ENCODE measurements around the gene LRRC15.

LRRC15 gene

DNA sequence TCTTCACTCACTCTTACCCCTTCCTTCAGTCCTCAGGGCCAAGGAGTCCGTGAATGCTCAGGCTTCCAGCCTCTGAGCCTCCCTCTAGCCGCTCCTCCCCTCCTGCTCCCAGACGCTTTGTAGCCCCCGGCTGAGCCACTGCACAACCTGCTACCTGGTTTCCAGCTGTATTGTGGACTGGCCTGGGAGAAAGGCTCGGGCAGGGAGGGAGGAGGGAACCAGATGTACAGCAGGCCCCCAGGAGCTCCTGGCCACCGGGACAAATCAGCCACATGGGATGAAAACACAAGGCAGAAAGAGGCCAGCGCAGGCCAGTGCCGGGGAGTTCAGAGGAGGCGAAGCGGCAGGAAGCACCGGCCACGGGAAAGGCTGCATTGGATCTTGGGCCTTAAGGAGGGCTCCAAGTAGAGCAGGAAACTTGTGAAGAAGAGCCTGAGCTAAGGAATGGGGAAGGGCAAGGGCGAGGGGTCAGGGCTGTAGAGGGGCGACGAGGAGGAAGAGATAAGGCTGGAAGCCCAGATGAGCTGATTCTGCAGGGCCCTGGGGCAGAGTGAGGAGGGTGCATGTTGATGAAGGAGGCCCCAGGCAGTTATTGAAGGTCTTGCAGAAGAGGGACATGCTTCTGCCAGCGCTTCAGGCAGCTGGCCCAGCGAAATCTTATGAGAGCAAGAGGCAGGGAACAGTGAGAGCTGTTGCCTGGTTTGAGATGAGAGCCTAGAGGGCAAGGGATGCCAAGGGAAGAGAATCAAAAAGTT, 32.8 kb downstream of the LRRC15 start:
- DNase-seq (ENCODE audit: low read depth in 2 of 3, low spot score in 1 of 3): no peak

DNA sequence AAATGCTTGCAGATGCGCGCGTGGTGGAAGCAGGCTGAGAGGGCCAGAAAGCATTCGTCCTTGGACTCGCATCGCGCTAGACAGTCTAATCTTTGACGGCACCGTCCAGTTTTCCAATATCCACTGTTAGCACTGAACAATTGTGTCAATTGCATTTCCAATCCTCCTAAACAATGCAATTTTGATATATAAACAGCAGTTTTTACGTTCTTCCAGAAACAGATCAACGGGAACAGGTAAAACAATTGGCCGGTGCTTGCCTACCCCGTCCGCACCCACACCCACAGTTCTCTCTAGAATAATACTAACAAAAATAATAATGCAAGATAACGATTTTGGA, 35.6 kb downstream of the LRRC15 start:
- DNase-seq (ENCODE audit: low read depth in 2 of 3, low spot score in 1 of 3): no peak

DNA sequence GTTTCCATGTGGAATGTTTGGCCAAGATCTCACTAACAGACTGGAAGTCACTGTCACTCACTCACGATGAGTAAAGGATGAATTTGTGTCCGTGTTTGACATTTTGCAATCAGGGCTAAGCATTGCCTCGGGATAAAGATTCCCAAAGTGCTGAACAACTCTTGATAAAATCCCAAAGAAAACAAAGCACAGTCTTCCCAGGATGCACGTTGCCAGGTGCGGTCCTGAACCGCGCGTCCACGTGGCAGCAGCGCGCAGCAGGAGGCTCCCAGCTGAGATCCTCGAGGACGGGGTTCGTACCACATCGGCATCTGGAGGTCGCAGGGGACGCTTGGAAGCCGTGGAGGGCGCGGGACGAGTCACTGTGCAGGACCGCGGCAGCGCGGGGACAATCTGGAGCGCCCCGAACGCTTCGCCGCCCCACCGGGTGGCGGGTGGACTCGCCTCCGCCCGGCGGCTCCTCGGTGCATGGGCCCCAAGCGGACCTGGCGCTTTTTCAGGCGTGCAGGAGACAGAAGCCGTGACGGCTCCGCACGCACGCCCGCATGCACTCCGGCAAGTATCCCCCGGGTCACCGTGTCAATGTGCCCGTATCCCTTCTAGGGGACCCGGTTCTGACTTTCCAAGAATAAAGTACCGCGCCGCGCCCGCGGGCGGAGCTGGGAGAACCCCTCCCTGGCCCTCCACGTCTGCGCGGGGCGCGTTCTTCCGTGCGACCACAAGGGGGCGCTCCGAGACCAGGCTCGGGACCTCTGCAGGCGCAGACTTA, 36.1 kb downstream of the LRRC15 start:
- DNase-seq (ENCODE audit: low read depth in 2 of 3, low spot score in 1 of 3): peak; percentile 83 to 93 (median 83)

DNA sequence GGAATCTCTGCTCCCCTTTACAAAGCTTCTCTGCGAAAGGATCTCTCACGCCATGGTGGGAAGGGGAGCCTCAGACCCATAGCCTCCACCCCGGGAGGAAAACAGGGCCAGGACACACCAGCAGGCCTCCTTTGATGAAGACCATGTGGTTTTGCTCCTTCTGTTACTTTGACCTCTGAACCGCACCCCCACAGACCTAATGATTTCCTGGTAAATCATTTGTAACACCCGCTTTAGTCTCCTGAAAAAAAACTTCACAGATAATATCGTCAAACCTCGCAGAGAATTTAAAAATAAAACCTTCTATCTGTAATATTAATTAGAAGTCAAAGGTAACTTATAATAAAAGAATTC, 36.7 kb downstream of the LRRC15 start:
- DNase-seq (ENCODE audit: low read depth in 2 of 3, low spot score in 1 of 3): no peak

DNA sequence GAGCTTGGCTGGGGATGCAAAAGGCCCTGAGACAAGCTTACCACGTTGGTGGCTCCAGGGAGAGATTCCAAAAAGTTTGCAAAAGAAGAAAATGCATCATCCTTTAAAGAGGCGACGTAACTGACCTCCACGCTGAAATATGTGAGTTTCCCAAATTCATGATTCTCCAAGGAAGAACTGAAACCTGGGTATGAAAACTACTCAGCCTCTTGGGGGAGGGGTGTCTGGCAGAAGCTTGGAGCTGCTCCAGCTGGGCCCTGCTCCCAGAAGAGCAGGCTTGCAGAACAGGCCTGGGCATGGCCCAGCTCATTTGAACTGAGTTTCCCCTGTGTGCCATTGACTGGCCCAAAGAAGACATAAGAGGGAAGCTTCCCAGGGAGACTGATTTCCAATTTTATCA, 39.0 kb downstream of the LRRC15 start:
- DNase-seq (ENCODE audit: low read depth in 2 of 3, low spot score in 1 of 3): no peak

DNA sequence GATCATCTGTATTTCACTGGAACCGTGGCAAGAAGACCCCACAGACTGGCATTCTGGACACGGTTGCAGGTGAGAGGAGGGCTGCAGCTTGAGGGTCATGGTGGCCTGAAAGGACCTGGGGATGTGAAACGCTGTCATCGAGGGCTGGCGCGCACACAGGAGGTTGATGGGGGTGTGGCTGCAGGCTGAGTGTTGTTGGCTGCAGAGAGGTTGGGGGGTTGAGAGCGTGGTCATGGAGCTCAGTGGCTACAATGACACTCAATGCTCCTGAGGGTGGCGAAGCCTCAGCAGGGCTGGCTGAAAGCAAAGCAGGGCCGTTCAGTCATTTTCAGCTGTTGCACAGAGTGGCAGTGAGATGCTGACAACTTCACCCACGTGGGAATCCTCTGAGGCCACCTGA, 39.4 kb downstream of the LRRC15 start:
- DNase-seq (ENCODE audit: low read depth in 2 of 3, low spot score in 1 of 3): no peak

DNA sequence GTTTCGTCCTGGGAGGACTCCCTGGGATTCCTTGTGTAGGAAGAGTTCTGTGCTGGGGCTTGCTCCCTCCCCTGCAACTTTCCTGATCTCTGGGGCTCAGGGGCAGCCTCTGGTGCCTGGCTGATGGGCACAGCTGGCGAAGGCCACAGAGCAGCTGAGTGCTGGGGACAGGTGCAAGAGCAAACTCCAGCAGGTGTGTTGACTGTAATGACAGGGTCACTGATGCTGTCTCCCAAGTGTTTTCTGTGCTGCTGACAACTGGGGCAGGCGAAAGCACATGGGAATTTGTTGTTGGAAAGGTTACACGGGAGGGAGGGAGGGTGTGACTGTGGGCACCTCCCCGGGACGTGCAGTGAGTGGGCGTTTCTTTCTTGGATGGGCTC, 40.0 kb downstream of the LRRC15 start:
- no peak for DNase-seq (ENCODE audit: low read depth in 2 of 3, low spot score in 1 of 3)

DNA sequence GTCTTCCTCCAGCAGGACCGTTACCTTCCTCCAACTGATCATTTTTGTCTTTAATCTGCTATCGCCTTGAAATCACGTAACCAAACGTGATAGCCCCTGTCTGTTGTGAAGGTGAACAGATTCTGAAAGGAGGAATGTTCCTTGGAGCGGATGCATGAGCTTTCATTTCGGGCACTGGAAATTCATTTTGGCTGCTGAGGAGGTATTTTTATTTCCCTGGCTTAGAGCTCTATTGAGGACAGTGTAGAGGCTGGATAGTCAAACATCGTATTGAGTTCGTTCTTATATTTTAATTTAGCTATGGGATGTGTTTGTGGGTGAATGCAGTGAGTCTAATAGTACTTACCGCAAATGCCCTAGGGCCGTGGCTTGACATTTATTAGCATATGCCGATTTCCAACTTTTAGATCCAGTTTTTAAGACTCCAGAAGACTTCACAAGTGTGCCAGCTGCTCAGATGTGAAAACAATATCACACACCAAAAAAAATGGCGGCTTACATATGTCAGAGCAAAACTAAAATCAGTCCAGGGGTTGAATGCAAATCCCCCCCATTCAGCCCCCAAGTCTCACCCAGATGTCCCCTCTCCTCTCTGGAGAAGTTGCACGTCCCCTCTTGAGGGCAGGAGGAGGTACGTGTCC, 40.5 kb downstream of the LRRC15 start:
- no peak for DNase-seq (ENCODE audit: low read depth in 2 of 3, low spot score in 1 of 3)

DNA sequence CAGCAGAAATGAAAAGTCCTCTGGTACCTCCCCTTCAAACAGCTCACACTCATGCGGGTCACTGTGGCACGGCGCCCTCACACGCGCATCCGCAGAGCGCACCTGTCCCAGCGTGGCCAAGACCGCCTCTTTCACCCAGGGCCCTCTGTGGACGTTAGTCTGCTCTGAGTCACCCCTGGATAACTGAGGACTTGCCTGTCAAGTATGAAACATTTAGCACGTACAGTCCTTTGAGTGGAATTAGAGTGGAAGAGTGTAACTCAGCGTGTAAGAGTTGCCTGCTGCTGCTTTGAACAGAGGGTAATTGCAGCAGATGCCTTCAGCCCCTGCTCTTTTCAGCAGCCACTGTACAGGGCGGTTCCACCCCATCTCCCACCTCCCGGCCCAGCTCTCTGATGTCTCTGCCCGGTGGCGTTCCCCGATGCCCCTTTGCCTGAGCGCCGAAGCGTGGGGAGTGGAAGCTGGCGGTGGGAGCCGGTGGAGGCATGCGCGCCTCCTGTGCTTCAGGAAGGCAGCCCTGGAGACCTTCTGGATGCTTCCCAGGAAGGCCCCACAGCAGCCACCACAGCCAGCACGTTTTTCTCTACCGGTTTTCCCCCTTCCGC, 41.4 kb downstream of the LRRC15 start:
- DNase-seq (ENCODE audit: low read depth in 2 of 3, low spot score in 1 of 3): no peak

DNA sequence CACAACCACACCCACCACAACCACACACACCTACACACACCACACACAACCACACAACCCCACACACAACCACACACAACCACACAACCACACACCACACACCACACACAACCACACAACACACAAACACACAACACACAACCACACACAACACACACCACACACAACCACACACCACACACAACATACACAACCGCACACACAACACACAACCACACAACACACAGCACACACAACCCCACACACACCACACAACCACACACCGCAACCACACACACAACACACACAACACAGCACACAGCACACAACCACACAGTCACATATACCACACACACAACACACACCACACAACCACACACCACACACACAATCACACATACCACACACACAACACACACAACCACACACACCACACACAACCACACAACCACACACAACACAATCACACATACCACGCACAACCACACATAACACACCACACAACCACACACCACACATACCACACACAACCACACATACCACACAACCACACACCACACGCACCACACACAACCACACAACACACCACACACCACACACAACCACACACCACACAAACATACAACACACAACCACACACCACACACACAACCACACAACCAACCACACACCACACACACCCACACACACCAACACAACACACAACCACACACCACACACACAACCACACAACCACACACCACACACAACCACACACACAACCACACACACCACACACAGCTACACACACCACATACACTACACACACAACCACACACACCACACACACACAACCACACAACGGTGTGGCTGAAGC, 42.1 kb downstream of the LRRC15 start:
- DNase-seq (ENCODE audit: low read depth in 2 of 3, low spot score in 1 of 3): no peak

DNA sequence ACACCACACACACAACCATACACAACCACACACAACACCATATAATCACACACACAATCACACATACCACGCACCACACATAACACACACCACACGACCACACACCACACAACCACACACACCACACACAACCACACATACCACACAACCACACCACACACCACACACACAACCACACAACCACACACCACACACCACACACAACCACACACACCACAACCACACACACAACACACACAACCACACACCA, 42.6 kb downstream of the LRRC15 start:
- no peak for DNase-seq (ENCODE audit: low read depth in 2 of 3, low spot score in 1 of 3)

DNA sequence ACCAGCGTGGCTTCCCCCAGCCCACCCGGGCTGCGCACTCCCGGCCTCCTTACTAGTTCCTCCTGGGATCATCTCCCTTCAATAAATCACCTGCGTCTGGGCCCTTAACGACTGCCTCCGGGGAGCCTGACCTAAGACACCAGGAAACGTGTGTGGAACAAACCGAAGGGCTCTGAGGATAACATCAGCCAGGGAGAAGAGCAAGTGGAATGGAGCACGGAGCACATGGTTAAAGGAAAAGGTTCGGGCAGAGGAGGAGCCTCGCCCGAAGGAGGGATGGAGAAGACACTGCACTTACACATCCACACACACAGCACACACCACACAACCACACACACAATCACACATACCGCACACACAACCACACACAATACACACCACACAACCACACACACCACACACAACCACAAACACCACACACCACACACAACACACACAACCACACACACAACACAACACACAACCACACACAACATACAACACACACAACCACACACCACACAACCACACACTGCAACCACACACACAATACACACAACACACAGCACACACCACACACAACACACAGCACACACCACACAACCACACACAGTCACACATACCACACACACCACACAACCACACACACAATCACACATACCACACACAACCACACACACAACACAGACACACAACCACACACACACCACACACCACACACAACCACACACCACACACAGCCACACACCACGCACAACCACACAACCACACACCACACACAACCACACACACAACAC, 43.2 kb downstream of the LRRC15 start:
- DNase-seq (ENCODE audit: low read depth in 2 of 3, low spot score in 1 of 3): no peak

DNA sequence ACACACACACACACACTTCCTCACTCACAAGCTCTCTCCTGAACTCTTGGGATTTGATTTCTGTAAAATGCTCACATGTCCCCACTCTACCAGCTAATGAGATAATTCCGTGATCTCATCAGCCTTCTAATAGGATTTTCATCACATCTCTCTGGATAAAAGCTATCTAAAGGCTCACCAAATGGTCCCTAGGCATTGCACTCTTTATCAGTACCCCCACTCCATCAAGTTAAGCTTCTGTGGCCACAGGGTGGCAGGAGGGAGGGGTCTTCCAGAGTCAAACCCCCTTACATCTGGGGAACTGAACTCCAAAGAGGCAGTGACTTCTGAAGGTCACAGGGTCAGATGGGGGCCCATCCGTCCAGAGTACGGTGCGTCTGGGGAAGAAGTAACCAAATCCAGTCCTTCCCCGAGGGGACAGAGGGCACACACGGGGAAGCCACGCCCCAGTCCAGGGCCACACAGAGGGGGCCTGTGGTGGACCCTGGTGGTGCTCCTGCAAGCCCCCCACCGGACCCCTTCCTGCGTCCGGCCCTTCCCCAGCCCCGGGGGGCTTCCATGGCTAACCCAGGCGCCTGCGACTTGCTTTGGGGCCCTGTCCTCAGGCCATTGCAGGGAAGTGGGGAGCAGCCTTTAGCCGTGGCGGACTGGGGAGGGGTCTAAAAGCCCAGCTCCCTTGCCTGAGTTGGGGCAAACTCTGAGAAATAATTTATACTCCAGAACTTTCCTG, 44.0 kb downstream of the LRRC15 start:
- DNase-seq (ENCODE audit: low read depth in 2 of 3, low spot score in 1 of 3): no peak

DNA sequence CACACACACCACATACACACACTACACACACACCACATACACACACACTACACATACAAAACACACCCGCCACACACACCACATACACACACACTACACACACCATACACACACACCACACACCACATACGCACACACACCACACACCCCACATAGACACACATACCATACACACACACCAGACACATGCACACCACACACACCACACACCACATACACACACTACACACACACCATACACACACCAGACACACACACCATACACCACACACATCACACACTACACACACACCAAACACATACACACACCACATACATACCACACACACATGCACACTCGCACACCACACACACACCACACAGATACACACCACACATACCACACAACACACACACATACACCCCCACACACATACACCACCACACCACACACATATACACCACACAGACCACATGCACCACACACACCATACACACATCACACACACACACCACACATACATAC, 44.7 kb downstream of the LRRC15 start:
- no peak for DNase-seq (ENCODE audit: low read depth in 2 of 3, low spot score in 1 of 3)

DNA sequence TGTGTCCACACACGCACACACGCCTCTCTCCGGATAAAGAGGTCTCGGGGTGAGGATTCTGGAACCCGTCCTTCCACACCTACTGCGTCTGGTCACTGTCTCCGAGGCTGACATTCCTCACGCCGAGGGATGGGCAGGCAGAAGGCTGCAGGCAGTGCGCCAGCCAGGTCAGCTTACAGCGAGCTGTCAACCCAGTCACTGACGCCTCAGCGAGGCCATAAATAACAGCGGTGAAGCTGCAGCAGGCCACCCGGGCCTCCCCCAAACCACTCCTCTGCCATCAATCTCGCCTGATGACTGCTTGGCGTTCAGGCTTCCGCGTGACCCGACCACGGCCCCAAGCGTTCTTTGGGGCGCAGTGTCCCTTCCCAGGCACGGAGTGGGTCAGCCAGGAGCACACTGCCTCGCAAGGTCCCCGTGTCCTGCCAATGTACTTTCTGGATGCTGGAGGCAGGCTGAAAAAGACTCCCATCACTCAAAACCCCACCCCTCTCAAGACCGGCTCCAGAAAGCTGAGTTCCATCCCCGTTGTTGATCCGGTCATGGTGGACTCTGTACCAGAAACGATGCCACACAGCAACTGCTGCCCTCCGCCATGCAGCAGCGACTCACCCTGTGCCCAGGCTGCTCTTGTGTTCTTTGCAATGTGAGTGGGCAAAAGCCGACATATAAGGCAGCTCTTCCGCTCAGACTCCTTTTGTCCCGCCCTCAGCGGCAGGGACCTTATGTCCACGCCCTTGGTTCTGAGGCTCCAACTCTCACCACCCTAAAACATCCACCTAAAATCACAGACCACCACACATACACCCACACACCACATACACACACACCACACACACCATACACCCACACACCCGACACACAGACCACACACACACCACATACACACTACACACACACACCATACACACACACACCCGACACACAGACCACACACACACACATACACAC, 45.5 kb downstream of the LRRC15 start:
- DNase-seq (ENCODE audit: low read depth in 2 of 3, low spot score in 1 of 3): no peak

DNA sequence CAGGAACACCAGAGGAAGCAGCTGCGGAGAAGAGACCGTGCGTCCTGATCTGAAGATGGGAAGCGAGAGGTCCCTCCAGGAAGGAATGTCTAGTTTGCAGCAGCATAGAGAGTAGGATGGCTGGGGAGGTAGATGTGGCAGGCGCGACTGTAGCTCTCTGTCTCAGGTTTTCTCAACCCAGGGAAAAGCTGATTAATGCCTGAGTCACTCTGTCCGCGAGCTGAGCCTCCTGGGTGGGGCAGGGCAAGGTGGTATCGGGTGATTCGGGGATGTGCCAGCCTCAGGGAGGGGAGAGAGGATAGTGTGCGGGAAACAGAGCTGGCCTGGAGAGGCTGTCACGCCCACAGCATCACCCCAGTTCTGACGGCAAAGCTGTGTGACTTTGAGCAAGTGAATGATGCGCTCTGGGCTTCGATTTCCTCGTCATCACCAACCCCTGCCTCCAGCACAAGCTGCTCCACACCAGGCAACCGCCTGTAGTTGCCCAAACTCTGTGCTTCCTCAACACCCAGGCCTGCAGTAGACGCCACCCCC, 46.8 kb downstream of the LRRC15 start:
- DNase-seq (ENCODE audit: low read depth in 2 of 3, low spot score in 1 of 3): no peak

DNA sequence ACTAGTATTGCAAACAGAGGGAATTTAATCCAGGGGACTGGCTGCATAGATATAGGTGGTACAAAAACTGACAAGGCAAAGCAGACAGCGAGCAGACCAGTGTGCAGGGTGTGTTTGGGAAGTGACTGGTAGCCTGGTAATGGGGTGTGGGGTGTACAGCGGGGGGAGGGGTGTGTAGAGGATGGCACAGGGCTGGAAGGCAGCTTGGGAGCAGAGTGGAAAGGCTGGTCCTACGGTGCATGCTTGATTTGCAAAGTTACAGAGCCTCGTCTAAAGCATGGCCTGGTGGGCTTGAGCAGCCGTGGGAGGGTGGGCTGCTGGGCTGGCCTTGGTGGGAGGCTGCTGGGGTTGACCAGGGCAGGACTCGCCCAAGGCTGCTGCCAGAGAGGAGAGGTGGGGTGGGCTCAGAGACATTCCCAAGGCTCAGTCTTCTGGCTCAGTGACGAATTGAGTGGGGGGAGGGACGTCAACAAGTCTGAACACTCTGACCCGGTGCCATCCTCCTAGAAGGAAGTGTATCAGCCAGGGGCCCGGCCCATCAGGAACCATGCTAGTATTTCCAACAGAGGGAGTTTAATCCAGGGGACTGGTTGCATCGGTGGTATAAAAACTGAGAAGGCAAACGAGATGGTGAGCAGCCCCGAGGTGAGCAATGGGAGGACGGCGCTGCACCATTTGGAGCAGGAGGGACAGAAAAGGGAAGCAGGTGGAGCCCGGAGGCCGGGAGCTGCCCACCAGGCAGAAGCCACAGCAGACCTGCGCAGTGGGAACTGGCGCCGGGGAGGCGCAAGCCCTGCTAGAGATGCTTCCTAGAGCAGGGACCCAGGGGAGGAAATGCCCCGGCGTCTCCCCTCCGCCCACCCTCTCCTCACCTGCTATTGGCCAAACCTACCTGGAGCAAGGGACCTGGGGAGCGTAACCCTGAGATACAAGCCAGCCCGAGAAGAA, 47.6 kb downstream of the LRRC15 start:
- no peak for DNase-seq (ENCODE audit: low read depth in 2 of 3, low spot score in 1 of 3)

All from stimulated activated CD4-positive, alpha-beta T cell treated with anti-CD3 and anti-CD28 coated beads, Interleukin-12 subunit alpha, Interleukin-12 subunit beta, amount 100 ng/mL, for 48 hours (primary cell).